ENCODE data around the gene SLC2A9. TPM values are rescaled to one million over a fixed set of nuclear protein-coding genes. Genes with fewer than 3 reads are reported as not detected.
A peak's percentile ranks its signal among the peaks of the same experiment; 100 is the strongest.

Gene SLC2A9
- 0.61 and 0.70 TPM in 2 replicates for polyA plus RNA-seq (2011; rRNA removed)
- 0.20 and 0.29 TPM in 2 replicates for polyA plus RNA-seq (2012; cell fraction: cytosol; rRNA removed)
- 0.46 and 0.64 TPM in 2 replicates for polyA plus RNA-seq (2012; cell fraction: nucleus; rRNA removed)
- 0.62 to 1.0 TPM (median 0.76 TPM) in 3 replicates for polyA plus RNA-seq (2017; fragmentation: RNase III; extraction: RNeasy Plus Mini Kit Qiagen cat#74134 plus additional on column Dnase treatment)
- 0.54 and 1.7 TPM in 2 replicates for polyA minus RNA-seq (2011; rRNA and poly(A)+ RNA removed)

- FAIRE-seq (no peak), ATAC-seq (no peak), DNase-seq (ENCODE audit: low read depth in 1 of 2, low spot score in 1 of 2) (no peak)
- ChIA-PET CTCF (interaction anchor here (0.7 to 2.3 kb wide), 5 partner anchors 44 to 767 kb away, joined by 3 to 6 read pairs (median 5); no protein-coding TSS in a partner anchor), POLR2A (no interaction called here)
- Histone ChIP-seq H3K9me3 (no peaks in the 10 kb centered on the region), H3K4me3 (no peak within 1 kb of the TSS), H3K4me2 (no peak within 1 kb of the TSS), H3K4me1 (peaks cover 5% of the 10 kb centered on the region; the same call in 2 of the 3 replicates), H3K27ac (peak within 1 kb of the TSS in 1 of 2 experiments; percentile 18; a peak in 1 of 6 replicates)
- TF ChIP-seq ELK1 (IDR thresholded peaks at IDR 0.05; ENCODE audit: low read depth, low read length) (no peak), RNF2 (IDR thresholded peaks at IDR 0.05; ENCODE audit: borderline replicate concordance, low read depth) (no peak), NPAS2 (CRISPR knock-in tag; IDR thresholded peaks at IDR 0.05; ENCODE audit: borderline replicate concordance) (no peak), KDM1A (IDR thresholded peaks at IDR 0.05; ENCODE audit: low read depth) (no peak), EP300 (IDR thresholded peaks at IDR 0.05) (no peak)
- WGBS (ENCODE audit: missing lambda C conversion rate), result 72% methylated on average over 9 of the region's 17 CpGs
These were observed at the start of gene SLC2A9 for GRCh38 chr4:10020871-10021652. Gene SLC2A9, minus strand, starts transcription at chr4:10021497. Its CDS starts 68 bp downstream, at chr4:10021429.

GRCh38 chr4:10069075-10069642, 47.9 kb upstream of the SLC2A9 start:
- WGBS (ENCODE audit: missing lambda C conversion rate), result 90% methylated on average over 11 of the region's 12 CpGs

More at GRCh38 chr4:10069075-10069642, 47.9 kb upstream of the SLC2A9 start:
- DNase-seq (ENCODE audit: low read depth in 1 of 2, low spot score in 1 of 2) (no peak), ATAC-seq (peak; percentile 12 to 53; a peak in 3 of 6 replicates), FAIRE-seq (no peak)
- H3K4me3 ChIP-seq, result no peak overlapping the region
- no peaks in the 10 kb centered on the region for H3K4me1 ChIP-seq
- no peak overlapping the region for H3K27ac ChIP-seq
- no peak overlapping the region for H3K4me2 ChIP-seq
- TF ChIP-seq RFX5 (IDR thresholded peaks at IDR 0.05), result no peak
- TF ChIP-seq HMGXB4 (CRISPR knock-in tag; IDR thresholded peaks at IDR 0.05; ENCODE audit: borderline replicate concordance), result no peak
- TF ChIP-seq MYC (IDR thresholded peaks at IDR 0.05; ENCODE audit: borderline replicate concordance, low read length), result no peak
- TF ChIP-seq NPAS2 (CRISPR knock-in tag; IDR thresholded peaks at IDR 0.05; ENCODE audit: borderline replicate concordance), result no peak
- TF ChIP-seq E2F6 (IDR thresholded peaks at IDR 0.05; ENCODE audit: borderline replicate concordance, low read depth), result no peak
- no peak for TF ChIP-seq EHF (CRISPR knock-in tag; IDR thresholded peaks at IDR 0.05)
- no peak for TF ChIP-seq RCOR1 (IDR thresholded peaks at IDR 0.05; ENCODE audit: low read depth, low read length)
- no peak for TF ChIP-seq USF2 (IDR thresholded peaks at IDR 0.05)
- no peak for TF ChIP-seq BCL3 (IDR thresholded peaks at IDR 0.05)
- TF ChIP-seq CHD2 (IDR thresholded peaks at IDR 0.05; ENCODE audit: low read length, partially characterized antibody), result no peak
- no peak for TF ChIP-seq NFE2L2 (conservative IDR thresholded peaks at IDR 0.05; ENCODE audit: low read length)
- no peak for TF ChIP-seq ESRRA (IDR thresholded peaks at IDR 0.05; ENCODE audit: borderline replicate concordance, low read length)
- TF ChIP-seq KDM1A (IDR thresholded peaks at IDR 0.05; ENCODE audit: low read depth), result no peak
- TF ChIP-seq ZC3H11A (IDR thresholded peaks at IDR 0.05), result no peak
- no peak for TF ChIP-seq CBX8 (IDR thresholded peaks at IDR 0.05)
- TF ChIP-seq TFCP2L1 (CRISPR knock-in tag; IDR thresholded peaks at IDR 0.05), result no peak
- TF ChIP-seq ZNF302 (CRISPR knock-in tag; IDR thresholded peaks at IDR 0.05), result no peak
- TF ChIP-seq FOSB (CRISPR knock-in tag; IDR thresholded peaks at IDR 0.05), result no peak
- H3K9me3 ChIP-seq, result no peaks in the 10 kb centered on the region
- ChIA-PET CTCF (no interaction called here), POLR2A (interaction anchor here (0.9 kb wide), 1 partner anchor 24 kb away, joined by 3 read pairs; no protein-coding TSS in a partner anchor)

Measured in A549 (cell line).